ENCODE results near the gene KLRK1. TPM values are rescaled to one million over a fixed set of nuclear protein-coding genes. Genes with fewer than 3 reads are reported as not detected.
"Not testable (repeated sequence)": the region's sequence is repeated elsewhere in the genome, so short reads cannot be mapped to it uniquely, and the experiment has no call there.

The KLRK1 gene
- 1.5 TPM for polyA plus RNA-seq (2013, experiment 1 of 2)
- 1.5 TPM for polyA plus RNA-seq (2013, experiment 2 of 2)

DNA sequence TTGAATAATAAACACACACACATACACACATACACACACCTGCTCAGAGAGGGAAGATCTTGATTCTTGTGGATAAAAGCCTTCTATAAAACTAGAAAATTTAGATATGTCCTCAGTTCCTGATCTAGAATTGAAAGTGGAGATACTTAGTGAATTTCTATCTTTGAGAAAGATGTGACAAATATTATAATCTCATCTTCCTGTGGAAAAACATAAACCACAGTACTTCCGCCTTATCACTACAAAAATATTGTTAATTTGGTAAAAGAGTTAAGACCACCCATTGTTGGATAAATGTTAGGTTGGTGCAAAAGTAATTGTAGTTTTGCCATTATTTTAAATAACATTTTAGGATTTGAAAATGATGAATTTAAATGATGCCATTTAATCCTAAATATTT, at the start of gene KLRK1:
Gene KLRK1 (minus strand): TSS at position 138 of the 400 bp plus-strand sequence. CDS start 1,231 bp downstream, outside the sequence.
- Histone ChIP-seq H3K36me3 (ENCODE audit: control insufficient read depth, insufficient read depth, low read length) (no peaks in the 10 kb centered on the region), H3K4me1 (ENCODE audit: control insufficient read depth, insufficient read depth, low read length, poor library complexity, severe bottlenecking) (no peaks in the 10 kb centered on the region), H3K4me3 (ENCODE audit: extremely low read depth, insufficient read depth, low read length, poor library complexity, severe bottlenecking) (no peak within 1 kb of the TSS), H3K9me3 (ENCODE audit: control insufficient read depth, low read length) (no peaks in the 10 kb centered on the region), H3K27ac (ENCODE audit: low read depth, low read length, severe bottlenecking) (no peak within 1 kb of the TSS)
- WGBS, 2 experiments (ENCODE audit: insufficient coverage in 2 of 2): no CpG with 5 or more reads among the region's 1 CpG

DNA sequence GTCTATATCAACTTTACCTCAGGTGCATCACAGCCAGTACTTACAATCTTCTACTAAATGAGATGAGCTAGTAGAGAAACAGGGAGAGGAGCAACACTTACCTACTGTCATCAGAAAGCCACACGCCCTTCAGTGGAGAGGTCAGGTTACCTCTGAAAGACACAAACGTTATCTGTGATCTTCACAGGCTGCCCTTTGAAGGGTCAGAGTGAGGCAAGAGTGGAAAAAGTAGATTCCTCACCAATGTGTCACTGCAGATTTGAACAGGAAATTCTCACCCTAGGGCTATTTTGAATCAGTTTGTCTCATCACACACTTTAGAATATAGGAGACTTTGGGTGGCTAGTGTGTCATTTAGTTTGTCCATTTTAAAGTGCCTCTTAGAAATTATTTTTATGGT, 47.8 kb upstream of the KLRK1 start:
- not testable (repeated sequence) for H3K36me3 ChIP-seq (ENCODE audit: control insufficient read depth, insufficient read depth, low read length); H3K27ac ChIP-seq (ENCODE audit: low read depth, low read length, severe bottlenecking); H3K4me3 ChIP-seq (ENCODE audit: extremely low read depth, insufficient read depth, low read length, poor library complexity, severe bottlenecking); H3K9me3 ChIP-seq (ENCODE audit: control insufficient read depth, low read length); H3K4me1 ChIP-seq (ENCODE audit: control insufficient read depth, insufficient read depth, low read length, poor library complexity, severe bottlenecking)
- no CpG with 5 or more reads among the region's 2 CpGs for WGBS, 2 experiments (ENCODE audit: insufficient coverage in 2 of 2)

DNA sequence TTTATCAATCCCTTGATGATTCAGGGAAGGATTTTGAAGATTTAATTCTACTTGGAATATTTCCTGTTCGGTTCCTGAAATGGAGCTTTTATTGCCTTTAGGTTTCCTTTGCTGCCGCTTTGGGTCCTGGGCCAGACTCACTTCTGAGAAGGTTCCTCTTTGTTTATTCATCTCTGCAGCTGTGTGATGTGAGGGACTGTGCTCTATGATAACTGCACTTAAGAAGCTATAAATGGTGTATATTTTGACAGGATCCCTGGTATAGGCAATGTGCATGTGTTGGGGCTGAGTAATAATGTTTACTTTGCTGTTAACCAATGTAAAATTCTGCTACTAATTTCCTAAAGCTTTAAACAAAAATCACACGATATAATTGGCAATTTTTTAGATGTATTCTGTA, 46.0 kb upstream of the KLRK1 start, which contains the start of gene KLRC2:
Gene KLRC2 (minus strand): TSS at position 195 of the 400 bp plus-strand sequence. CDS start 24 bp downstream, at position 171.
- H3K4me1 ChIP-seq (ENCODE audit: control insufficient read depth, insufficient read depth, low read length, poor library complexity, severe bottlenecking); H3K4me3 ChIP-seq (ENCODE audit: extremely low read depth, insufficient read depth, low read length, poor library complexity, severe bottlenecking); H3K36me3 ChIP-seq (ENCODE audit: control insufficient read depth, insufficient read depth, low read length); H3K27ac ChIP-seq (ENCODE audit: low read depth, low read length, severe bottlenecking); H3K9me3 ChIP-seq (ENCODE audit: control insufficient read depth, low read length): not testable (repeated sequence)
- 80% methylated on average over 2 of the region's 3 CpGs; no CpG with 5 or more reads in 1 of the 2 experiments for WGBS, 2 experiments (ENCODE audit: insufficient coverage in 2 of 2)

DNA sequence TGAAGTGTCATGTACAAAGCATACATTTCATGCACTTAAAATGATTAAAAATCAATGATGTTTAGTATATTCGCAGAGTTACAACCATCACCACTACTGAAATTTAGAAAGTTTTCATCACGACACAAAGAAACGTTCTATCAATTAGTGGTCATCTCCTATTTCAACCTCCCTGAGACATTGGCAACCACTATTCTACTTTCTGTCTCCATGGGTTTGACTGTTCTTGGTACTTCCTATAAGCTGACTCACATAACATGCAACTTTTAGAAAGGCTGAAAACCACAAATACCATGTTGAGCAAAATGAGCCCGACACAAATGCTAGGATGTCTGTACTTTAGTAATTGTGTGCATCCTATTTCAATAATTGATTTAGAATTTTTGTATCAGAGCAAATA, 40.8 kb upstream of the KLRK1 start:
- no CpG with 5 or more reads among the region's 4 CpGs for WGBS, 2 experiments (ENCODE audit: insufficient coverage in 2 of 2)
- H3K27ac ChIP-seq (ENCODE audit: low read depth, low read length, severe bottlenecking); H3K4me3 ChIP-seq (ENCODE audit: extremely low read depth, insufficient read depth, low read length, poor library complexity, severe bottlenecking); H3K9me3 ChIP-seq (ENCODE audit: control insufficient read depth, low read length); H3K4me1 ChIP-seq (ENCODE audit: control insufficient read depth, insufficient read depth, low read length, poor library complexity, severe bottlenecking); H3K36me3 ChIP-seq (ENCODE audit: control insufficient read depth, insufficient read depth, low read length): not testable (repeated sequence)

DNA sequence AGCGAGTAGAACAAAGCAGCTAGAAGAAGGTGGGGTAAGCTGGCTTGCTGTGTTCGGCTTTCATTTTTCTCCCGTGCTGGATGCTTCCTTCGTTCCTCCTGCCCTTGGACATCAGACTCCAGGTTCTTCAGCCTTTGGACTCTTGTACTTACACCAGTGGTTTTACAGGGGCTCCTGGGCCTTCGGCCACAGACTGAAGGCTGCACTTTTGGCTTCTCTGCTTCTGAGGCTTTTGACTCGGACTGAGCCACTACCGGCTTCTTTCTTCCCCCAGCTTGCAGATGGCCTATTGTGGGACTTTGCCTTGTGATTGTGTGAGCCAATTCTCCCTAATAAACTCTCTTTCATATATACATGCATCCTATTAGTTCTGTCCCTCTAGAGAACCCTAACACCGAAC, 36.1 kb upstream of the KLRK1 start:
- 96 to 100% methylated on average over 1 to 2 of the region's 8 CpGs for WGBS, 2 experiments (ENCODE audit: insufficient coverage in 2 of 2)
- not testable (repeated sequence) for H3K27ac ChIP-seq (ENCODE audit: low read depth, low read length, severe bottlenecking); H3K9me3 ChIP-seq (ENCODE audit: control insufficient read depth, low read length); H3K4me1 ChIP-seq (ENCODE audit: control insufficient read depth, insufficient read depth, low read length, poor library complexity, severe bottlenecking); H3K4me3 ChIP-seq (ENCODE audit: extremely low read depth, insufficient read depth, low read length, poor library complexity, severe bottlenecking); H3K36me3 ChIP-seq (ENCODE audit: control insufficient read depth, insufficient read depth, low read length)

DNA sequence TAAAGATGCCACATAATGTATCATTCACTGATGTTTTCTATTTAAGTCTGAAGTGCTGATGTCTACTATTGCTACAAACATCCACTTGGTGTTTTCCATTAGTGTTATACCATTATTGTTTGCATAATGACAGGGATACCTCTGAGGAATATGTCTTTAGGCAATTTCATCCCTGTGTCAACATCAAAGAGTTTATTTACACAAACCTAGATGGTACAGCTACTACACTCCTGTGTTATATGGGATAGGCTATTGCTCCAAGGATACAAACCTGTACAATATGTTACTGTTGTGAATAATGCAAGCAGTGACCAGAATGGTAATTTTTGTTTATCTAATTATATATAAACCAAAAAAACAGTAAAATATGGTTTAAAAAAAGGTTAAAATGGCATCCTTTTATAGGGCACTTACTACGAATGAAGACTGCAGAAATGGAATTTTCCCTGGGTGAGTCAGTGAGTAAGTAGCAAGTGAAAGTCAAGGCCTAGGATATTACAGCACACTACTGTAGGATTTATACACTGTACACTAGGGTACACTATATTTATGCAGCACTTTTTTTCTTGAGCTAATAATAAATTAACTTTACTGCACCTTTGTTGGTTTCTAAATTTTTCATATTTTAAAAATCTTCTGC, 34.5 kb upstream of the KLRK1 start:
- no CpG with 5 or more reads among the region's 1 CpG for WGBS, 2 experiments (ENCODE audit: insufficient coverage in 2 of 2)
- H3K36me3 ChIP-seq (ENCODE audit: control insufficient read depth, insufficient read depth, low read length); H3K9me3 ChIP-seq (ENCODE audit: control insufficient read depth, low read length); H3K4me1 ChIP-seq (ENCODE audit: control insufficient read depth, insufficient read depth, low read length, poor library complexity, severe bottlenecking); H3K27ac ChIP-seq (ENCODE audit: low read depth, low read length, severe bottlenecking); H3K4me3 ChIP-seq (ENCODE audit: extremely low read depth, insufficient read depth, low read length, poor library complexity, severe bottlenecking): not testable (repeated sequence)

DNA sequence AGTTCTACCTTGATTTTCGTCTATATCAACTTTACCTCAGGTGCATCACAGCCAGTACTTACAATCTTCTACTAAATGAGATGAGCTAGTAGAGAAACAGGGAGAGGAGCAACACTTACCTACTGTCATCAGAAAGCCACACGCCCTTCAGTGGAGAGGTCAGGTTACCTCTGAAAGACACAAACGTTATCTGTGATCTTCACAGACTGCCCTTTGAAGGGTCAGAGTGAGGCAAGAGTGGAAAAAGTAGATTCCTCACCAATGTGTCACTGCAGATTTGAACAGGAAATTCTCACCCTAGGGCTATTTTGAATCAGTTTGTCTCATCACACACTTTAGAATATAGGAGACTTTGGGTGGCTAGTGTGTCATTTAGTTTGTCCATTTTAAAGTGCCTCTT, 32.3 kb upstream of the KLRK1 start:
- H3K36me3 ChIP-seq (ENCODE audit: control insufficient read depth, insufficient read depth, low read length); H3K4me1 ChIP-seq (ENCODE audit: control insufficient read depth, insufficient read depth, low read length, poor library complexity, severe bottlenecking); H3K4me3 ChIP-seq (ENCODE audit: extremely low read depth, insufficient read depth, low read length, poor library complexity, severe bottlenecking); H3K27ac ChIP-seq (ENCODE audit: low read depth, low read length, severe bottlenecking); H3K9me3 ChIP-seq (ENCODE audit: control insufficient read depth, low read length): not testable (repeated sequence)
- WGBS, 2 experiments (ENCODE audit: insufficient coverage in 2 of 2): no CpG with 5 or more reads among the region's 3 CpGs

DNA sequence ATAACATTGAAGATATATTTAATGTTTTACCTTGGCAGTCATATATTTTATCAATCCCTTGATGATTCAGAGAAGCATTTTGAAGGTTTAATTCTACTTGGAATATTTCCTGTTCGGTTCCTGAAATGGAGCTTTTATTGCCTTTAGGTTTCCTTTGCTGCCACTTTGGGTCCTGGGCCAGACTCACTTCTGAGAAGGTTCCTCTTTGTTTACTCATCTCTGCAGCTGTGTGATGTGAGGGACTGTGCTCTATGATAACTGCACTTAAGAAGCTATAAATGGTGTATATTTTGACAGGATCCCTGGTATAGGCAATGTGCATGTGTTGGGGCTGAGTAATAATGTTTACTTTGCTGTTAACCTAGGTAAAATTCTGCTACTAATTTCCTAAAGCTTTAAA, 30.5 kb upstream of the KLRK1 start, which contains the start of gene KLRC3:
Gene KLRC3 (minus strand): TSS at position 262 of the 400 bp plus-strand sequence. CDS start 45 bp downstream, at position 217.
- WGBS, 2 experiments (ENCODE audit: insufficient coverage in 2 of 2): 80% methylated on average over 1 of the region's 1 CpG; no CpG with 5 or more reads in 1 of the 2 experiments
- not testable (repeated sequence) for H3K9me3 ChIP-seq (ENCODE audit: control insufficient read depth, low read length); H3K36me3 ChIP-seq (ENCODE audit: control insufficient read depth, insufficient read depth, low read length); H3K4me1 ChIP-seq (ENCODE audit: control insufficient read depth, insufficient read depth, low read length, poor library complexity, severe bottlenecking); H3K27ac ChIP-seq (ENCODE audit: low read depth, low read length, severe bottlenecking); H3K4me3 ChIP-seq (ENCODE audit: extremely low read depth, insufficient read depth, low read length, poor library complexity, severe bottlenecking)

DNA sequence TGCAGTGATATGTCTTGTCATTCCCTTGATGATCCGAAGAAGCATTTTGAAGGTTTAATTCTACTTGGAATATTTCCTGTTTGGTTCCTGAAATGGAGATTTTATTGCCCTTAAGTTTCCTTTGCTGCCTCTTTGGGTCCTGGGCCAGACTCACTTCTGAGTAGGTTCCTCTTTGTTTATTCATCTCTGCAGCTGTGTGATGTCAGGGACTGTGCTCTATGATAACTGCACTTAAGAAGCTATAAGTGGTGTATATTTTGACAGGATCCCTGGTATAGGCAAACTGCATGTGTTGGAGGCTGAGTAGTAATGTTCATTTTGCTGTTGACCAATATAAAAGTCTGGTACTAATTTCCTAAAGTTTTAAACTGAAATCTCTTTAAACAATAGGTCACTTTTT, 19.6 kb upstream of the KLRK1 start, which contains the start of gene KLRC4:
Gene KLRC4 (minus strand): TSS at position 366 of the 400 bp plus-strand sequence. CDS start 182 bp downstream, at position 184.
- no CpG with 5 or more reads among the region's 1 CpG for WGBS, 2 experiments (ENCODE audit: insufficient coverage in 2 of 2)
- no peak within 1 kb of the TSS for H3K4me3 ChIP-seq (ENCODE audit: extremely low read depth, insufficient read depth, low read length, poor library complexity, severe bottlenecking)
- no peaks in the 10 kb centered on the region for H3K4me1 ChIP-seq (ENCODE audit: control insufficient read depth, insufficient read depth, low read length, poor library complexity, severe bottlenecking)

DNA sequence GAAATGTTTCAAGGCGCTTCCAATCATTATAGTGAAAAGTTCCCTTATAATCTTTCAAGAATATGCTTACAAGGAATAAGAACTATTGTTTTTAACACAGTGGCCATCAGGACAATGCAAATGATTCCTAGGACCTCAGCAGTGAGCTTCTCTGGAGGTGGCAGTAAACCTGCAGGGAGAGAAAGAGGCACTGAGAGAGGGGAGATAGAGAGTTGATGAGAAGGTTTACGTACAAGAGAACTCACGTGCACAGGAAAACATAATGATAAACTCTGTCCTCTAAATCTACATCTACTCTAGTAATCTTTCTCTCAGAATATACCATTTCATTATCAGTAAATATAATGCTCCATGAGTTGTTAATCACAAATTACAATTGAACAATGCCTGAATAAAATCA, 19.0 kb upstream of the KLRK1 start:
- no CpG with 5 or more reads among the region's 3 CpGs for WGBS, 2 experiments (ENCODE audit: insufficient coverage in 2 of 2)
- Histone ChIP-seq H3K36me3 (ENCODE audit: control insufficient read depth, insufficient read depth, low read length) (peaks cover 3% of the 10 kb centered on the region), H3K4me1 (ENCODE audit: control insufficient read depth, insufficient read depth, low read length, poor library complexity, severe bottlenecking) (no peaks in the 10 kb centered on the region), H3K9me3 (ENCODE audit: control insufficient read depth, low read length) (peaks cover 4% of the 10 kb centered on the region), H3K27ac (ENCODE audit: low read depth, low read length, severe bottlenecking) (no peak overlapping the region), H3K4me3 (ENCODE audit: extremely low read depth, insufficient read depth, low read length, poor library complexity, severe bottlenecking) (no peak overlapping the region)

More for the DNA sequence above, 19.6 kb upstream of the KLRK1 start, which contains the start of gene KLRC4:
- Histone ChIP-seq H3K27ac (ENCODE audit: low read depth, low read length, severe bottlenecking) (no peak within 1 kb of the TSS), H3K9me3 (ENCODE audit: control insufficient read depth, low read length) (peaks cover 4% of the 10 kb centered on the region), H3K36me3 (ENCODE audit: control insufficient read depth, insufficient read depth, low read length) (peaks cover 3% of the 10 kb centered on the region)

DNA sequence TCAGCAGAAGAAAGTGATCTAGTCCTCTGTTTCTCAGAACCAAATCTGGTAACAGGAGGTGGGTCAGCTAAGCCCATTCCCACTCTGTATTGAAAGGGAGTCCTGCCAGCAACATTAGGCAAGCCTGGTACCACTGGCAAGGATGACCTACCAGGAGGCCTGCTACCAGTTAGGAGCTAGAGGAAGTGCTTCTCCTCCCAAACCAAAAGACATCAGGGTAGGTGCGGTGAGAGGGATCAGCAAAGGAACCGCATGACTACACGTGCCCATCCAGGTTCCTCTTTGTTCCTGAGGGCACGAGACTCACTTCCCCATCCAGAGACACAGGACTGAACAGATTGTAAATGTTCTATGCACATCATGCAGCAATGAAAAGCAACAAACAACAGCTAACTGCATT, 16.9 kb upstream of the KLRK1 start:
- no peaks in the 10 kb centered on the region for H3K4me1 ChIP-seq (ENCODE audit: control insufficient read depth, insufficient read depth, low read length, poor library complexity, severe bottlenecking)
- H3K9me3 ChIP-seq (ENCODE audit: control insufficient read depth, low read length): peaks cover 4% of the 10 kb centered on the region
- peaks cover 3% of the 10 kb centered on the region for H3K36me3 ChIP-seq (ENCODE audit: control insufficient read depth, insufficient read depth, low read length)
- 87 to 100% methylated on average over 2 to 3 of the region's 4 CpGs for WGBS, 2 experiments (ENCODE audit: insufficient coverage in 2 of 2)
- H3K4me3 ChIP-seq (ENCODE audit: extremely low read depth, insufficient read depth, low read length, poor library complexity, severe bottlenecking): no peak overlapping the region
- H3K27ac ChIP-seq (ENCODE audit: low read depth, low read length, severe bottlenecking): no peak overlapping the region
